ENCODE data around the gene TOP2A.

Gene TOP2A

DNA sequence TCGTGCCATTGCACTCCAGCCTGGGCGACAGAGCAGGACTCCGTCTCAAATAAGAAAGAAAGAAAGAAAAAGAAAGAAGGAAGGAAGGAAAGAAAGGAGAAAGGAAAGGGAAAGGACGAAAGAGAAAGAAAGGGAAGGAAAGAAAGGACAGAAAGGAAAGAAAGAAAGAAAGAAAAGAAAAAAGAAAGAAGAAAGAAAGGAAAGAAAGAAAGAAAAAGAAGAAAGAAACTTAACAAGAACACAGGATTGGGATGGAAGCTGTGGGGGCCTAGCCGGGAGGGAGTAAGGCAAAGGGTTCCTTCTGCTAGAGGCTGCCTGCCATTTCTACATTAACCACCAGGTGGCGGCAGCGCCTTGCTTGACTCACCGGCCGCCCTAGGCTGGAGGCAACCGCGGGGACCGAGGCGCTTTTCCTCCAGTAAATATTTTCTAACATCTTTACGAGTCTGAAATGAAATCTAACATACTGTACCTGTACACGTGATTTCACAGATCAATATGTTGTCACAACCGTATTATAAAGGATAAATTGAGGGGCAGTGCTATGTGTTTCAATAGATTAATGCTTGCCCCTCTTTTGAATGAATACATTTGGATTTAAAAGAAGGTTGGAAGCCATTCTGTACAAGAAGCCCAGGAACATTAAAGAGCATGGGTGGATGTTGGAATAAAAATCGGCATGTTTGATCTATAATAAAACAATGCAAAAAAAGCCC lies 59.2 kb downstream of the TOP2A start:
- DNase-seq (ENCODE audit: low read depth, low spot score): peak; percentile 91

DNA sequence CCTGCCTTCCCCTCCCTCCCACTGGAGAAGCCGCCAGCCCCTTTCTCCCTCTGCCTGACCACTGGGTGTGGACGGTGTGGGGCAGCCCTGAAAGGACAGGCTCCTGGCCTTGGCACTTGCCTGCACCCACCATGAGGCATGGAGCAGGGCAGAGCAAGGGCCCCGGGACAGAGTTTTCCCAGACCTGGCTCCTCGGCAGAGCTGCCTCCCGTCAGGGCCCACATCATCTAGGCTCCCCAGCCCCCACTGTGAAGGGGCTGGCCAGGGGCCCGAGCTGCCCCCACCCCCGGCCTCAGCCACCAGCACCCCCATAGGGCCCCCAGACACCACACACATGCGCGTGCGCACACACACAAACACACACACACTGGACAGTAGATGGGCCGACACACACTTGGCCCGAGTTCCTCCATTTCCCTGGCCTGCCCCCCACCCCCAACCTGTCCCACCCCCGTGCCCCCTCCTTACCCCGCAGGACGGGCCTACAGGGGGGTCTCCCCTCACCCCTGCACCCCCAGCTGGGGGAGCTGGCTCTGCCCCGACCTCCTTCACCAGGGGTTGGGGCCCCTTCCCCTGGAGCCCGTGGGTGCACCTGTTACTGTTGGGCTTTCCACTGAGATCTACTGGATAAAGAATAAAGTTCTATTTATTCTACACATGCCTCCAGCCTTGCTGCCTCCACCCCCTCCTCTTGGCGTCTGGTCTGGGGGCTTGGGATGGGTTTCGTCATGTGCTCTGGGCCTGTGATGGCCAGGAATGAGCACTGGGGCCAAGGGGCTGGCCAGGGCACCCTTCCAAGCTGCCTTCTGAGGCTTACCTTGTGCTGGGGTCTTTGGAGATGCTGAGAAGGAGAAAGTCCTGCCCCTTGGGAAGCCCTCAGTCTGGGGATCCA lies 60.5 kb downstream of the TOP2A start:
- DNase-seq (ENCODE audit: low read depth, low spot score): no peak

DNA sequence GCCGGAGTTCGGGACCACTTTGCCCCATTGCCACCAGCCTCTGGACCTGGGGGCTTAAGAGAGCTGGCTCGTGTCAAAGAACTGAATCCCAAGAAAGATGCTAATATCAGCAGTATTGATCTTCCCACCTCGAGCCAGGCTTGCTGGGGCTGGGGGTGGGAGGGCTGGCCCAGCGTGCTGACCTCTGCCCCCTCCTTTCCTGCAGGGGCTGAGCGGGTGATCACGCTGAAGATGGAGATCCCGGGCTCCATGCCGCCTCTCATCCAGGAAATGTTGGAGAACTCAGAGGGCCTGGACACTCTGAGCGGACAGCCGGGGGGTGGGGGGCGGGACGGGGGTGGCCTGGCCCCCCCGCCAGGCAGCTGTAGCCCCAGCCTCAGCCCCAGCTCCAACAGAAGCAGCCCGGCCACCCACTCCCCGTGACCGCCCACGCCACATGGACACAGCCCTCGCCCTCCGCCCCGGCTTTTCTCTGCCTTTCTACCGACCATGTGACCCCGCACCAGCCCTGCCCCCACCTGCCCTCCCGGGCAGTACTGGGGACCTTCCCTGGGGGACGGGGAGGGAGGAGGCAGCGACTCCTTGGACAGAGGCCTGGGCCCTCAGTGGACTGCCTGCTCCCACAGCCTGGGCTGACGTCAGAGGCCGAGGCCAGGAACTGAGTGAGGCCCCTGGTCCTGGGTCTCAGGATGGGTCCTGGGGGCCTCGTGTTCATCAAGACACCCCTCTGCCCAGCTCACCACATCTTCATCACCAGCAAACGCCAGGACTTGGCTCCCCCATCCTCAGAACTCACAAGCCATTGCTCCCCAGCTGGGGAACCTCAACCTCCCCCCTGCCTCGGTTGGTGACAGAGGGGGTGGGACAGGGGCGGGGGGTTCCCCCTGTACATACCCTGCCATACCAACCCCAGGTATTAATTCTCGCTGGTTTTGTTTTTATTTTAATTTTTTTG lies 61.6 kb downstream of the TOP2A start:
- DNase-seq (ENCODE audit: low read depth, low spot score): no peak

DNA sequence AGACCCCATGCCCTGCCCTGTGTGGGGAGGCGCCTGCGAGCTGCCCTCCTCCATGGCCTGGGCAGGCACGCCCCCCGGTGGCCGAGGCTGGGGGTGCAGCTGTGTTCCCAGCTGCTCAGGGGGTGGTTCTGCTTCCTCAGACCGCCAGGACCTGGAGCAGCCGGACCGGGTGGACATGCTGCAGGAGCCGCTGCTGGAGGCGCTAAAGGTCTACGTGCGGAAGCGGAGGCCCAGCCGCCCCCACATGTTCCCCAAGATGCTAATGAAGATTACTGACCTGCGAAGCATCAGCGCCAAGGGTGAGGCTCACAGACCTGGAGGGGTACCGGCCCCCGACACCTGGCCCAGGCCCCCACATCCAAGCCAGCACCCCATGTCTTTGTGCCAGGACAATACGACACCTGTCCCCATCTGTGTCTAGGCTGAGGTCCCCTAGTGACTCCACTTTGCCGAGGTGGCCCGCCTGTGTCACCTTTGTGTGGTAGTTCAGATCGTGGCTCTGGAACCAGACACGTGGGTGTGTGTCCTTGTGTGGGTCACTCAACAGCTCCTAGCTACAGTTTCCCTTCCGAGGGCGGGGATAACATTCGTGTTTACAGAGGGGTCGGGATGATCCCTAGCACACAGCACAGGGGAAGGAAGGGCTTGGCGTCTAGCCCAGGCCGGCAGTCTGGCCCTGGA lies 62.4 kb downstream of the TOP2A start:
- peak; percentile 96 for DNase-seq (ENCODE audit: low read depth, low spot score)

DNA sequence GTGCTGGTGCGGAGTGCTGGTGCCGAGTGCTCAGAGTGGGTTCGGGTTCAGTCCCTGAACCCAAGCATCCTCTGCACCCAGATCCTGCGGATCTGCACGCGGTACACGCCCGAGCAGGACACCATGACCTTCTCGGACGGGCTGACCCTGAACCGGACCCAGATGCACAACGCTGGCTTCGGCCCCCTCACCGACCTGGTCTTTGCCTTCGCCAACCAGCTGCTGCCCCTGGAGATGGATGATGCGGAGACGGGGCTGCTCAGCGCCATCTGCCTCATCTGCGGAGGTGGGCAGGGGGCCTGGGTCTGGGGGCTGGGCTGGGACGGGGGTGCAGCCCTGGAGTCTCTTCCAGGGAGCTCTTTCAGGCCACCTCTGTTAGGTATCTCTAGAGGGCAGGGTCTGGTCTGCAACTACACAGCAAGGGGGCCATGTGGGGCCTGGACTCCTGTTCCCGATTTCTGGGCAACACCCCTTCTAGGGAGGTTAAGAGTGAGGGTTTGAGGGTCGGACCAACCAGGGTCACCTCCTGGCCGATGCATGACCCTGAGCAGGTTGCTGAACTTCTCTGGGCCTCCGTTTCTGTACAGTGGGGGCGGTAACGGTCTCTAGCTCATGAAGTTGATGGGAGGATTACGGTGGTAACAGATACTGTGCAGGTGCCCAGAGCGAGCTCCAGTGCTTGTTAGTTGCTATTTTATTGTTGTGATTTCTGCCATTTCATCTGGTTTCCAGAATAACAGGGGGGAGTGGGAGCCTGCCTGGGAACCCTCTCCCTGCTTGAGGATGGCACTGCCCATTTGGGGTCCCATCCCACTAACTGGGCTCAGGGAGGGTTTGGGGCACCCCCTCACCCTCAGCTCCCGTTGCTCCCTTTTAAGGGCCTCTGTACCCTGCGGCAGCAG lies 63.2 kb downstream of the TOP2A start:
- DNase-seq (ENCODE audit: low read depth, low spot score): no peak

DNA sequence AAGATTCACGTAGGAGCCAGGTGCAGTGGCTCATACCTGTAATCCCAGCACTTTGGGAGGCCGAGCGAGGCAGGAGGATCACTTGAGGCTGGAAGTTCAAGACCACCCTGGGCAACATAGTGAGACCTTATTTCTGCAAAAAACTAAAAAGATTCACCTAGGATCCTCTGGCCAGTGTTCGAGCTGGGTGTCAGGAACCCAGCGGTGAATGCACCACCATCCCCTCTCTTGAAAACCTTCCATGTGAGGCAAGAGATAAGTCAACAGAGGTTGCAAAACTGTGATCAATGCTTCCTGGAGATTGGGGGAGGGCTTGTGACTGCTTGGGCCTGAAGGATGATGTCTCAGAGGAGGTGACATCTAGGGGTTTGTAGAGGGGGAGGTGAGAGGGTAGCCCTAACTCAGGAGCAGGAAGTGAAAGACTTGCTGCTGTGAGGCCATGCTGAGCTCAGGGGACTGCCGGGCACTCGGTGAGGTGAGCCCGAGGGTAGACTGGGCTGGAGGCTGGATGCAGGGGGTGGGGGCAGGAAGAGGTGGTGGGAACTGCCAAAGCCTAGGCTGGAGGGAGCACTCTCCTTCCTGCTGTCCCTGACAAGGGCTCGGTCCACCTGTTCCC lies 64.8 kb downstream of the TOP2A start:
- no peak for DNase-seq (ENCODE audit: low read depth, low spot score)

DNA sequence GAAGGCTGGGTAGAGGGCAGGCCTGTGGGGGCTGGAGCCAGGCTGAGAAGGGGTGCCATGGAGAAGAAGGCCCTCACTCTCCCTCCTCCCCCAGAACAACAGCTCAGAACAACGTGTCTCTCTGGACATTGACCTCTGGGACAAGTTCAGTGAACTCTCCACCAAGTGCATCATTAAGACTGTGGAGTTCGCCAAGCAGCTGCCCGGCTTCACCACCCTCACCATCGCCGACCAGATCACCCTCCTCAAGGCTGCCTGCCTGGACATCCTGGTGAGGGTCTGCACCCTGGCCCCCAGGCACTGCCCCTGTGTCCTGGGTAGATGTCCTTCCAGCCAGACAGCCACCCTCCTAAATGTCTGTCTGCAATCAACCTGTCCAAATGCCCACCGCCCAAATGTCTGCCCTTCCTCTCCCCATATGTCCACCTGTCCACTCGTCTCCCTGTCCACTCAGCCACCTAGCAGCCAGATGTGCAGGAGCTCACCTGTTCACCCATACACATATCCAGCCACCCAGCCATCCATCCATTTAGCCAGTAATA lies 65.4 kb downstream of the TOP2A start:
- DNase-seq (ENCODE audit: low read depth, low spot score): no peak

DNA sequence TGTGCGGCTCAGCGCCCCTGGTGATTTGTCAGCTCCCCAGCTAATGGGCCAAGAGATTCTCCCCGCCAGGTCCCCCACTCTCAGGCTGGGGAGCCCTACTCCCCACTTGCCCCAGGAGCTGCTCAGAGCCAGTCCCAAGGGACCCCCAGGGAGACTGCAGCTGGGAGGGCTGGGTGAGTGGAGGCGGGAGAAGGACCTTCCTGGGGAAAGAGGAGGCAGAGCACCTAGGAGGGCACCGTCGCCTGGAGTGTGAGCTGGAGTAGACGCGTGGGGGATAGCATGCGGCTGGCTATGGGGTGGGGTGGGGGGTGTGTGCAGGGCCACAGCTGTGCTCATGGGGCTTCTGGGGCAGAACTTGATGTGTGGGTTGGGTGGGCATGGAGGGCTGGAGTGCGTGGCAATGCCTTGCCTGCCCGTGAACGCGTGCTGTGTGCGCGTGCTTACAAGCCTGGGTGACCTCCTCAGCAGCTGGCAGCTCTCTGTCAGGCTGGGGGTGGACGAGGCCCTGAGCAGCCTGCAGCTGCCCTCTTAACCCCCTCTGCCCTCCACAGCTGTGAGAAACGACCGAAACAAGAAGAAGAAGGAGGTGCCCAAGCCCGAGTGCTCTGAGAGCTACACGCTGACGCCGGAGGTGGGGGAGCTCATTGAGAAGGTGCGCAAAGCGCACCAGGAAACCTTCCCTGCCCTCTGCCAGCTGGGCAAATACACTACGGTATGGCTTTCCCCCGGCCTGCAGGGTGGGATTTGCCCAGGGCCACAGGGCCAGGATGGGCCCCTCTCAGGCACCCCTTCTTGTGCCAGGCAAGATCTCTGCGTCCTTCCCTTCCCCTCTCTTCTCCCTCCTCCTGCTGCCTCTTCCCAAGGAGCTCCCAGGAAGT lies 66.1 kb downstream of the TOP2A start:
- DNase-seq (ENCODE audit: low read depth, low spot score): no peak

DNA sequence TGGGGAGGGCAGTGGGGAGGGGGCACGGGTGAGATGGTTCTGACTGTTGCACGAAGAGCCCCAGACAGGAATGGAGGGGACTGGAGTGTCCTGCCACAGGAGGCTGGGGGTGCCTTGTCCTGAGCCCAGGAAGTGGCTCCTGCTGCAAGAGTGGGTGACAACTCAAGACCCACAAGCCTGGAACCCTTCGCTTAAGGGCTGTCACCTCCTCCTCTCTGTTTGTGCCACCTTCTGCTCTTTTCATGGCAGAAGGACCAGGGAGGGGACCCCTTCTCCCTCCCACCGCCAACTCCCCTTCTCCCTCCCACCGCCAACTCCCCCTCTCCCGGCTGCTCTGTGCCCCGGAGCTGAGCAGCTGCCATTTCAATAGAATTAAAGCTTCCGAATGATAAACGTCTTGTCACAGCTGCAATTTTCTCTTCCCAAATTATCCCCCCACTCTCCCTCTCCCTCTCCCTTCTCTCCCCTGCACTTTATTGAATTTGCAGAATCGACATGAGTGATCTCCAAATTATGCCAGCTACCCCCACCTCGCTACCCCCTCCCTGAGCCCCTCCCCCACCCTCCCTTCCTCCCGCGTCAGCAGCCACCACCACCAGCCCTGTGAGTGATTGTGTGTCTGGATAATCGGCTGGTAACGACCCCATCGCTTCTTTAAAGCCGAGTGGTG lies 66.9 kb downstream of the TOP2A start:
- DNase-seq (ENCODE audit: low read depth, low spot score): peak; percentile 28

DNA sequence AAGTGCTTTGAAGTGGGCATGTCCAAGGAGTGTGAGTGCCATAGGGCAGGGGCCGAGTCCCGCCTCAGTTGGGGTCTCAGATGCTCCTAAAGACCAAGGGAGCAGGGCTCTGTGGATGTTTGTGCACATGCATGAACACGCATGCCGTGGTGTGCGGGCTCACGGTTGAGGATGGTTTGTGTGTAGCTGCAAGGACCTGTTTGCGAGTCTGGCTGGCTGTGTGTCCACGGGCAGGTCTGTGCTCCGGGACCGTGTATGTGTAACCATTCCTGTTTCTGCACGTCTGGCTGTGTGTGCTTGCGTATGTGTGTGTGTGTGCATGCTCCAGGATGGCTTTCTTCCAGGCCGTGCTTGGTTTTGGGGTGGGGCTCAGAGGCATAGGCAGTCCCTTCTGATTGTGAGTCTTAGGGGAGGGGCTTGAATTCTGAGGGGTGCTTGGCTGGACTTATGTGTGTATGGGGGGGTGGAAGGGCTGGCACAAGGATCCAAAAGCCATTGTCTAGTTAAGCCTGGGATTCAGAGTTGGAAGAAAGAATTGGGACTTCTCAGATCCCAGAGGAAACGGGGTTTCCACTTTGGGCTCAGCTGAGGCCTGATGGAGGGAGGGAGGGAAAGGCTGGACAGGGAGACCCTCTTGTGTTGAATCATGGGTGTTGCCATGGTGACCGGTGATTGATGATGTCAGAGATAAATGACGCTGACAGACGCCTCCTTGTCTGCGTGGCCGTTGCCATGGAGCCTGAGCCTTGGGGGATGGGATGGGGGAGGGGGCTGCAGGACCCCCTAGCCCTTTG lies 67.6 kb downstream of the TOP2A start:
- DNase-seq (ENCODE audit: low read depth, low spot score): peak; percentile 79

DNA sequence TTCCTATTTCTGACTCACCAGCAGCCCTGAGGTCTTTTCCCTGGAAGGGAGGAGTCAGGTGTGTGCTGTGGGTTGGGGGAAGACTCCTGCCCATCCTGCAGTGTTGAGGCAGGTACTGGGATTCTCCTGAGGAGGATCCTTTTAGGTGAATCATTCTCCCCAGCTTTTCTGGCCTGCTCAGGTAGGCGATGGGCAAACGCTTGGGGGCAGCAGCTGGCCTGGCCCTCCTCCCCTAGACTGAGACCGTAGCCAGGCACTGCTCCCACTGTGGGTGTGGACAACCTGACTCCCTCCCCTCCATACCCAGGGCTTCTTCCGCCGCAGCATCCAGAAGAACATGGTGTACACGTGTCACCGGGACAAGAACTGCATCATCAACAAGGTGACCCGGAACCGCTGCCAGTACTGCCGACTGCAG lies 68.2 kb downstream of the TOP2A start:
- DNase-seq (ENCODE audit: low read depth, low spot score): no peak

DNA sequence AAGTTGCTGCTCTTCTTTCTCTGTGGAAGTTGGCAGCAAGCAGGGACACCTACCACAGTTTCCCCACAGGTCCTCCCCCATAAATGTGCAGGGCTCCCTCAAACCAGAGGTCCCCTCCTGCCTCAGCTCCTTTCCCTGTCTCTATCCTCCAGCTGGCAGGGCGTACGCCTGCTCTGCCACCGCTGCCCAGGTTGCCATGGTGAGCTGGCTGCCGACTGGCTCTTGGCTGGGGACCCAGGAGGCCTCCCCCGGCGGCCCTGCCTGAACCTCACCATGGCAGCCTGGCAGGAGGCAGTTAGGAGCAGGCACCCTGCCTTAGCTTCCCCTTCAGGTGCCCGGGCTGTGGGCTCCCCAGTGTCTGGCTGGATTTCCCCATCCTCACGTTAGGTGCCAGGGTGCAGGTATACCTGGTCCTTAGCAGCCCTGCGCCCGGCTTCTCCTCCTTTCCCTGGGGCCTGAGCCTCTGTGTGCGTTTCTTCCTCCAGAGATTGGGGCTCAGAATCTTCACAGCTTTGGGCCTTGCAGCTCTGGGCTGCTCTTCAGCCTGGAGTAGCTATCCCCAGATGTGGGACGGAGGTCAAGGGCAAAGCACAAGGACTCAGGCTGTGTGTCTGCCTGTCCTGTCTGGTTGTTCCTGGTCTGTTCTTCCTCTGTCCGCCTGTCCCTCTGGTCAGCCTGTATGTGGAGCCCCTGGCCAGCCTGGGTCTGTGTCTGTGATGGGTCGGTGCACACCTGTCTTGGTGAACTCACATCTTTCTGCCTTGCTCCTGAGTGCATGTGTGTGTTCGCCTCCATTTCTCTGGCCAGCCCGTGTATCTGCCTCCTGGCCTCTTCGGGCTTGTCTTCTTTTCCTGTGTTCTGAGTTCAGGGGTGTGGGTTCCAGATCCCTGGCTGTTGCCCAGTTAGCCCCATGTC lies 68.9 kb downstream of the TOP2A start:
- DNase-seq (ENCODE audit: low read depth, low spot score): no peak

DNA sequence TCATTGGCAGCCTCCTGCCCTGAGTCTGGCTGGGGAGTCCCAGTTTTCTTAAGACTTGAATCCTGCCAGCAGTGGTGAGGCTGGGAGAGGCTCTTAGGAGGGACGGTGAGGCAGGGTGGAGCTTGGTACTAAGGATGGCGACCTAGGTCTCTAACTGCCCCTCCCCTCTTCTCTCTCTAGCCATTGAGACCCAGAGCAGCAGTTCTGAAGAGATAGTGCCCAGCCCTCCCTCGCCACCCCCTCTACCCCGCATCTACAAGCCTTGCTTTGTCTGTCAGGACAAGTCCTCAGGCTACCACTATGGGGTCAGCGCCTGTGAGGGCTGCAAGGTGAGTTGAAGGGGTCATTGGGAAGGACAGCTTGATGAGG lies 69.6 kb downstream of the TOP2A start:
- peak; percentile 32 for DNase-seq (ENCODE audit: low read depth, low spot score)

DNA sequence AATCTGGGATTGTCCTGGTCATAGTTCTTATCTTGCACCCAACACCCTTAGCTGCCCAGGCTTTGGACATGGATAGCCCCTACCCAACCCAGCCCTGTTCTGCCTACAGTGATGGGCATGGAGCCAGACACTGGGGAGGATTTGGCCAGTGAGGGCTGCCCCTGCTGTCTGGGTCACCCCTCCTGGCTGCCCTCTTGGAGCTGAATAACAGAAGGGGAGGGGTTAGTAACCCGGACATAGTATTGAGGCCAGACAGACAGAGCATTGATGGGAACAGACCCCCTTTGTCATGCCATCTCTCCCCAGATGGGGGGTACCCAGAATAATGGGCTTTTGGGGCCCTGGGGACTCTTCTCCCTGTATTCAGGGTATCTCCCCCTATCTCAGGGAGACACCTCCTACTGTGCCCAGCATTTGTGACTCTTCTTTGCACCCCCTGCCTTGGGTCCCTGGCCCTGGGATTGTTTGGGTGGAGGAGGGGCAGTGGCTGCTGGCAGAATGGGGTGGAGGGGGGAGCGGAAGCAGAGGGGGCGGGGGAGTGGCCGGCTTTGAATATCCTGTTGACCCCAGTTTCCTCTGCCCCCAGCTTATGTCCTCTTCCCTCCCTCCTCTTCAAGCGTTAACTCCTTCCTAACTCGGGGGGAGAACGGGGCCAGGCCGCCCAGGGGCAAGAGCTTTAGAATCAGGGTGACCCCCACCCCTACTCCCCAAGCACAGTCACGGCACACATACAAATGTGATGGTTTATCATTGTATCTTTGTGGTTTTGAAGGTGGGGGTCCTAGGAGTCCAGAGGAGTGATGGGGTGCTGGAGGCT lies 70.2 kb downstream of the TOP2A start:
- no peak for DNase-seq (ENCODE audit: low read depth, low spot score)

DNA sequence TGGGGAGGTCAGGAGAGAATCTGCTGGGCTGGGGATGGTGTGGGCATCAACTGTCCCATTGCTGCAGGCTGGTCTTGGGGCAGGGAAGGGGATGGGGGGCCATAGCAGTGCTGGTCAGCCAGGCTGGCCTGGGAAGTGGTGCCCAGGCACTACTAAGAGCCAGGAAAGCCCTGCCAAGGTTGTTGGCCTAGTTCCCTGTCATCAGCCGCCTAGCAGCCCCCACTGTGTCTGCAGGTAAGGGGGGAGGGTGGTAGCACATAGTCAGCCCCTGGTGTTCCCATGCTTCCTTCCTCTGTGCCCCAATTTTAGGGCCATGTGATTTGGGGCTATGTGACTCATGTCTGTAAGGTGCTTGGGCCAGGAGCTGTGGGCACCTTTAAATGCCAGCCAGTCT lies 70.9 kb downstream of the TOP2A start:
- no peak for DNase-seq (ENCODE audit: low read depth, low spot score)

Data from ELF-1 (cell line).